RWPE1 (cell line): ENCODE data around the gene GASK1A.

Source experiments
- CTCF ChIA-PET: fragments of 350-600 bp; sonication (Branson Sonifier 250); formaldehyde crosslinking; extraction: SDS; loops from one replicate; lab custom pipeline; 2021; lab: Yijun Ruan, JAX
- POLR2A ChIA-PET: fragments of 400-600 bp; formaldehyde crosslinking; extraction: SDS; loops from one replicate; lab custom pipeline; 2020; ENCODE audit warnings: antibody characterized with exemption; ENCODE audit not compliant: low non-redundant PET; lab: Yijun Ruan, JAX
- DNase-seq: peaks from one replicate; pipeline ENCODE4 v3.0.0; 2012; ENCODE audit warnings: low spot score
- H3K27ac ChIP-seq: fragments of 450-650 bp; 2 replicates; pipeline ENCODE4 v1.5.1; 2017
- CTCF ChIP-seq: fragments of 450-650 bp; conservative IDR thresholded peaks from 2 replicates; pipeline ENCODE4 v1.5.1; 2017; ENCODE audit warnings: low read depth, mild to moderate bottlenecking

GASK1A gene

GRCh38 chr3:43090238-43090637 is 111.1 kb downstream of the GASK1A start:
- ChIA-PET POLR2A (no interaction called here), CTCF (interaction anchor here (0.8 kb wide), 1 partner anchor 766 kb away, joined by 3 read pairs; no protein-coding TSS in a partner anchor)
- TF ChIP-seq CTCF = no peak
- DNase-seq = no peak
- no peak overlapping the region for H3K27ac ChIP-seq

GRCh38 chr3:43091481-43091880 is 112.4 kb downstream of the GASK1A start:
- ChIA-PET POLR2A (no interaction called here), CTCF (no interaction called here)
- TF ChIP-seq CTCF = no peak
- no peak overlapping the region for H3K27ac ChIP-seq
- no peak for DNase-seq

GRCh38 chr3:43093006-43093405 is 113.9 kb downstream of the GASK1A start:
- ChIA-PET POLR2A (no interaction called here), CTCF (no interaction called here)
- no peak for TF ChIP-seq CTCF
- no peak for DNase-seq
- H3K27ac ChIP-seq = no peak overlapping the region

- TF ChIP-seq CTCF = no peak
- no peak overlapping the region for H3K27ac ChIP-seq
- POLR2A ChIA-PET = no interaction called here
- CTCF ChIA-PET = no interaction called here
- DNase-seq = no peak
These were observed 114.9 kb downstream of the GASK1A start for GRCh38 chr3:43093974-43094373.

- ChIA-PET CTCF (no interaction called here), POLR2A (no interaction called here)
- no peak for TF ChIP-seq CTCF
- H3K27ac ChIP-seq = no peak overlapping the region
- DNase-seq = no peak
These were observed 115.3 kb downstream of the GASK1A start for GRCh38 chr3:43094381-43094780.

- no peak for TF ChIP-seq CTCF
- CTCF ChIA-PET = no interaction called here
- POLR2A ChIA-PET = no interaction called here
- H3K27ac ChIP-seq = no peak overlapping the region
- no peak for DNase-seq
These were observed 115.7 kb downstream of the GASK1A start for GRCh38 chr3:43094851-43095250.

GRCh38 chr3:43095370-43095769 is 116.3 kb downstream of the GASK1A start:
- H3K27ac ChIP-seq = no peak overlapping the region
- no peak for TF ChIP-seq CTCF
- DNase-seq = no peak
- ChIA-PET CTCF (no interaction called here), POLR2A (no interaction called here)
